Measurements from ENCODE around the gene VEZT.
"Not testable (repeated sequence)": the region's sequence is repeated elsewhere in the genome, so short reads cannot be mapped to it uniquely, and the experiment has no call there.

The VEZT gene

GRCh38 chr12:95230313-95230712 is 12.7 kb downstream of the VEZT start:
- no peak overlapping the region for H2AFZ ChIP-seq (ENCODE audit: low read depth)
- H3K27me3 ChIP-seq (ENCODE audit: insufficient read depth, low read depth) = no peaks in the 10 kb centered on the region
- no peak for TF ChIP-seq CTCF (conservative IDR thresholded peaks at IDR 0.05; ENCODE audit: low read depth, low read length)
- H3K27ac ChIP-seq = no peak overlapping the region
- peaks cover 61% of the 10 kb centered on the region for H3K79me2 ChIP-seq (ENCODE audit: insufficient read depth, low read depth)
- peaks cover 3% of the 10 kb centered on the region for H3K4me1 ChIP-seq (ENCODE audit: low read depth, poor library complexity, severe bottlenecking)
- no peak overlapping the region for H3K4me2 ChIP-seq
- no peaks in the 10 kb centered on the region for H3K36me3 ChIP-seq (ENCODE audit: insufficient read depth)
- no peak overlapping the region for H3K4me3 ChIP-seq (IDR thresholded peaks at IDR 0.05; ENCODE audit: insufficient read depth, low read depth, low read length)
- H4K20me1 ChIP-seq (ENCODE audit: insufficient read depth) = no peaks in the 10 kb centered on the region
- no peak overlapping the region for H3K9ac ChIP-seq

GRCh38 chr12:95231190-95231589 is 13.6 kb downstream of the VEZT start:
- Histone ChIP-seq H2AFZ (ENCODE audit: low read depth) (no peak overlapping the region), H3K9ac (no peak overlapping the region), H3K4me1 (ENCODE audit: low read depth, poor library complexity, severe bottlenecking) (peaks cover 3% of the 10 kb centered on the region), H3K27ac (no peak overlapping the region), H4K20me1 (ENCODE audit: insufficient read depth) (no peaks in the 10 kb centered on the region), H3K79me2 (ENCODE audit: insufficient read depth, low read depth) (peaks cover 61% of the 10 kb centered on the region), H3K36me3 (ENCODE audit: insufficient read depth) (no peaks in the 10 kb centered on the region), H3K27me3 (ENCODE audit: insufficient read depth, low read depth) (no peaks in the 10 kb centered on the region), H3K4me2 (0 out of 2 replicates have a peak overlapping the region, but pooled peaks have one; percentile 9), H3K4me3 (IDR thresholded peaks at IDR 0.05; ENCODE audit: insufficient read depth, low read depth, low read length) (no peak overlapping the region)
- TF ChIP-seq CTCF (conservative IDR thresholded peaks at IDR 0.05; ENCODE audit: low read depth, low read length) = no peak

GRCh38 chr12:95234187-95234586 is 16.6 kb downstream of the VEZT start:
- peaks cover 47% of the 10 kb centered on the region; the same call in 1 of the 2 replicates for H3K79me2 ChIP-seq (ENCODE audit: insufficient read depth, low read depth)
- H3K27ac ChIP-seq; H3K9ac ChIP-seq; H3K4me2 ChIP-seq; H4K20me1 ChIP-seq (ENCODE audit: insufficient read depth); H2AFZ ChIP-seq (ENCODE audit: low read depth); H3K4me3 ChIP-seq (IDR thresholded peaks at IDR 0.05; ENCODE audit: insufficient read depth, low read depth, low read length); H3K27me3 ChIP-seq (ENCODE audit: insufficient read depth, low read depth); H3K36me3 ChIP-seq (ENCODE audit: insufficient read depth); H3K4me1 ChIP-seq (ENCODE audit: low read depth, poor library complexity, severe bottlenecking): not testable (repeated sequence)

- H4K20me1 ChIP-seq (ENCODE audit: insufficient read depth); H3K36me3 ChIP-seq (ENCODE audit: insufficient read depth); H3K4me2 ChIP-seq; H3K9ac ChIP-seq; H3K27me3 ChIP-seq (ENCODE audit: insufficient read depth, low read depth); H2AFZ ChIP-seq (ENCODE audit: low read depth); H3K4me3 ChIP-seq (IDR thresholded peaks at IDR 0.05; ENCODE audit: insufficient read depth, low read depth, low read length); H3K4me1 ChIP-seq (ENCODE audit: low read depth, poor library complexity, severe bottlenecking); H3K27ac ChIP-seq: not testable (repeated sequence)
- peaks cover 39% of the 10 kb centered on the region; the same call in 1 of the 2 replicates for H3K79me2 ChIP-seq (ENCODE audit: insufficient read depth, low read depth)
Observed at GRCh38 chr12:95235621-95236020, 18.0 kb downstream of the VEZT start.

- H3K4me1 ChIP-seq (ENCODE audit: low read depth, poor library complexity, severe bottlenecking) = peaks cover 3% of the 10 kb centered on the region
- no peak overlapping the region for H2AFZ ChIP-seq (ENCODE audit: low read depth)
- H3K36me3 ChIP-seq (ENCODE audit: insufficient read depth) = 0 out of 2 replicates have a peak, but pooled peaks cover 1% of the 10 kb centered on the region
- H3K27me3 ChIP-seq (ENCODE audit: insufficient read depth, low read depth) = no peaks in the 10 kb centered on the region
- no peak overlapping the region for H3K4me3 ChIP-seq (IDR thresholded peaks at IDR 0.05; ENCODE audit: insufficient read depth, low read depth, low read length)
- TF ChIP-seq CTCF (conservative IDR thresholded peaks at IDR 0.05; ENCODE audit: low read depth, low read length) = no peak
- no peak overlapping the region for H3K4me2 ChIP-seq
- H3K9ac ChIP-seq = no peak overlapping the region
- H4K20me1 ChIP-seq (ENCODE audit: insufficient read depth) = 0 out of 2 replicates have a peak, but pooled peaks cover 4% of the 10 kb centered on the region
- peaks cover 25% of the 10 kb centered on the region; the same call in 1 of the 2 replicates for H3K79me2 ChIP-seq (ENCODE audit: insufficient read depth, low read depth)
- H3K27ac ChIP-seq = no peak overlapping the region
Observed at GRCh38 chr12:95237315-95237714, 19.7 kb downstream of the VEZT start.
